Chondrocyte (in vitro differentiated cells): ENCODE data around the gene GTPBP6. TPM values are rescaled to one million over a fixed set of nuclear protein-coding genes. Genes with fewer than 3 reads are reported as not detected.
A peak's percentile ranks its signal among the peaks of the same experiment; 100 is the strongest.

Experiments used
- DNase-seq: peaks from one replicate; pipeline ENCODE4 v3.0.0; 2021; ENCODE audit warnings: mixed read lengths, low spot score
- H3K27ac Mint-ChIP-seq: one replicate; pipeline ENCODE4 v1.8.0; 2021; ENCODE audit warnings: mild to moderate bottlenecking, moderate library complexity, mixed read lengths; ENCODE audit not compliant: unreplicated experiment
- H3K27me3 Mint-ChIP-seq: 2 replicates; pipeline ENCODE4 v1.8.0; 2021; ENCODE audit warnings: low read depth, mixed read lengths
- H3K36me3 Mint-ChIP-seq: 2 replicates; pipeline ENCODE4 v1.8.0; 2021; ENCODE audit warnings: low read depth, mixed read lengths
- H3K4me1 Mint-ChIP-seq: 2 replicates; pipeline ENCODE4 v1.8.0; 2021; ENCODE audit warnings: low read depth, mild to moderate bottlenecking, mixed read lengths
- H3K4me3 Mint-ChIP-seq: one replicate; pipeline ENCODE4 v1.8.0; 2021; ENCODE audit warnings: mild to moderate bottlenecking, moderate library complexity, mixed read lengths; ENCODE audit not compliant: unreplicated experiment
- H3K9me3 Mint-ChIP-seq: 2 replicates; pipeline ENCODE4 v1.8.0; 2021; ENCODE audit warnings: low read depth, mixed read lengths
- total RNA-seq: library from RNA; stranded (reverse); gene quantifications from 3 replicates; pipeline ENCODE4 v1.2.1, GENCODE V29; 2021
- TF ChIP-seq, protein P1 (sequence below): fragments of 200-600 bp; sonication (generic); IDR thresholded peaks from 2 replicates; pipeline ENCODE4 v1.5.0; 2021; ENCODE audit warnings: antibody characterized with exemption, mild to moderate bottlenecking, moderate library complexity

GTPBP6 gene
- total RNA-seq, 1 donor from 2014 or later: 37.6 TPM

DNA sequence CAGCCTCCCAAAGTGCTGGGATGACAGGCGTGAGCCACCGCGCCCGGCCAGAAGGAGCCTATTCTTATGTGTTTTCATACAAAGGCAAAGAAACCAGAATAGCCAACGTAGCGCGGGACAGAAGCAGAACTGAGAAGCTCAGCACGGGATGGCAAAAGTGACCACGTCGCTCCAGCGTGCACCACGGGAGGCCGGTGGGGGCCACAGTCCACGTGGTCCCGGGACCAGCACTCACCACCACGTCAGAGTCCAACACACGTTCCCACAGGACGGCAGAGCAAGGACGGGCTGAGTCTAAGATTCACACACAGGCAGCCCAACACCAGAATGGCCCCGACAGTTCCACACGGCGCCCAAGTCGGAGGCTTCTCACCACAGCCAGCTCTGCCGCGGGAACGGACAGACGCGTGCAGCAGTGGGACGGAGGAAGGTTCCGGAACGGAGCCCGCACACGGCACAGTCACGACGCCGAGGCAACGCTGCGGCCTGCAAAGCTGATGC, 18.8 kb upstream of the GTPBP6 start:
- Mint-ChIP-seq H3K9me3 (peaks cover 6% of the 10 kb centered on the region), H3K4me3 (no peak overlapping the region), H3K27me3 (no peaks in the 10 kb centered on the region), H3K27ac (no peak overlapping the region), H3K4me1 (no peaks in the 10 kb centered on the region), H3K36me3 (peaks cover 24% of the 10 kb centered on the region)
- TF ChIP-seq, protein P1, sequence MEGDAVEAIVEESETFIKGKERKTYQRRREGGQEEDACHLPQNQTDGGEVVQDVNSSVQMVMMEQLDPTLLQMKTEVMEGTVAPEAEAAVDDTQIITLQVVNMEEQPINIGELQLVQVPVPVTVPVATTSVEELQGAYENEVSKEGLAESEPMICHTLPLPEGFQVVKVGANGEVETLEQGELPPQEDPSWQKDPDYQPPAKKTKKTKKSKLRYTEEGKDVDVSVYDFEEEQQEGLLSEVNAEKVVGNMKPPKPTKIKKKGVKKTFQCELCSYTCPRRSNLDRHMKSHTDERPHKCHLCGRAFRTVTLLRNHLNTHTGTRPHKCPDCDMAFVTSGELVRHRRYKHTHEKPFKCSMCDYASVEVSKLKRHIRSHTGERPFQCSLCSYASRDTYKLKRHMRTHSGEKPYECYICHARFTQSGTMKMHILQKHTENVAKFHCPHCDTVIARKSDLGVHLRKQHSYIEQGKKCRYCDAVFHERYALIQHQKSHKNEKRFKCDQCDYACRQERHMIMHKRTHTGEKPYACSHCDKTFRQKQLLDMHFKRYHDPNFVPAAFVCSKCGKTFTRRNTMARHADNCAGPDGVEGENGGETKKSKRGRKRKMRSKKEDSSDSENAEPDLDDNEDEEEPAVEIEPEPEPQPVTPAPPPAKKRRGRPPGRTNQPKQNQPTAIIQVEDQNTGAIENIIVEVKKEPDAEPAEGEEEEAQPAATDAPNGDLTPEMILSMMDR: no peak
- DNase-seq: peak; percentile 75

DNA sequence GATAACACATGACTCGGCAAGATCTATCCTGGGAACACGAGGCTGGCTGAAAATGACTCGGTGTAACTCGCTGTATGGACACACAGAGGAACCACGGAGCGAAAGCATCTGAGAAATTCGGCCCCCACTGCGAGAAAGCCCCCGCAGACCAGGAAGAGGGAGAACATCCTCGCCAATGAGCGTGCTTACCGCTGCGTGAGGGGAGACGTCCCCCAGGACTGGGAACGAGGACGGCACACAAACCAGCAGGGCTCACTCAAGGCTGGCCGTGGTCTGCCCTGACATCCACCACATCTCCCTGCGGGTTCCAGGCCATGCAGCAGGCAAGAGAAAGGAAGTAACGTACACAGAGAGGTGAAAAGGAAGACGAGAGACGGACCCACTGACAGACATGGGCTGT, 17.6 kb upstream of the GTPBP6 start:
- Mint-ChIP-seq H3K4me3 (no peak overlapping the region), H3K9me3 (peaks cover 6% of the 10 kb centered on the region), H3K27me3 (no peaks in the 10 kb centered on the region), H3K4me1 (peaks cover 5% of the 10 kb centered on the region), H3K27ac (no peak overlapping the region), H3K36me3 (peaks cover 20% of the 10 kb centered on the region)
- TF ChIP-seq, protein P1: no peak
- peak; percentile 75 for DNase-seq

DNA sequence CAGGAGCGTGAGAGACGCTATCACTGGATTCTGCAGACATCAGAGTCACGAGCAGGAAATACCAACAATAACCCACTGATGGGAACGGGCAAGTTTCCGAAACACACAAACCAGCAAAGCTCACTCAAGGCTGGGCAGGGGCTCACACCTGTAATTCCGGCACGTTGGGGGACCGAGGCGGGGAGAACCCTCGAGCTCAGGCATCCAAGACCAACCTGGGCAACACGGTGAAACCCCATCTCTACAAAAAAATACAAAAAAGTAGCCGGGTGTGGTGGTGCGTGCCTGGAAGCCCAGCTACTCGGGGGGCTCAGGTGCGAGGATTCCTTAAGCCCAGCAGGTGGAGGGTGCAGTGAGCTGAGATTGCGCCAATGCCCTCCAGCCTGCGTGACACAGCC, 17.2 kb upstream of the GTPBP6 start:
- Mint-ChIP-seq H3K27me3 (no peaks in the 10 kb centered on the region), H3K9me3 (peaks cover 6% of the 10 kb centered on the region), H3K36me3 (peaks cover 20% of the 10 kb centered on the region), H3K27ac (no peak overlapping the region), H3K4me1 (peaks cover 5% of the 10 kb centered on the region), H3K4me3 (no peak overlapping the region)
- peak; percentile 41 for DNase-seq
- TF ChIP-seq, protein P1: no peak

DNA sequence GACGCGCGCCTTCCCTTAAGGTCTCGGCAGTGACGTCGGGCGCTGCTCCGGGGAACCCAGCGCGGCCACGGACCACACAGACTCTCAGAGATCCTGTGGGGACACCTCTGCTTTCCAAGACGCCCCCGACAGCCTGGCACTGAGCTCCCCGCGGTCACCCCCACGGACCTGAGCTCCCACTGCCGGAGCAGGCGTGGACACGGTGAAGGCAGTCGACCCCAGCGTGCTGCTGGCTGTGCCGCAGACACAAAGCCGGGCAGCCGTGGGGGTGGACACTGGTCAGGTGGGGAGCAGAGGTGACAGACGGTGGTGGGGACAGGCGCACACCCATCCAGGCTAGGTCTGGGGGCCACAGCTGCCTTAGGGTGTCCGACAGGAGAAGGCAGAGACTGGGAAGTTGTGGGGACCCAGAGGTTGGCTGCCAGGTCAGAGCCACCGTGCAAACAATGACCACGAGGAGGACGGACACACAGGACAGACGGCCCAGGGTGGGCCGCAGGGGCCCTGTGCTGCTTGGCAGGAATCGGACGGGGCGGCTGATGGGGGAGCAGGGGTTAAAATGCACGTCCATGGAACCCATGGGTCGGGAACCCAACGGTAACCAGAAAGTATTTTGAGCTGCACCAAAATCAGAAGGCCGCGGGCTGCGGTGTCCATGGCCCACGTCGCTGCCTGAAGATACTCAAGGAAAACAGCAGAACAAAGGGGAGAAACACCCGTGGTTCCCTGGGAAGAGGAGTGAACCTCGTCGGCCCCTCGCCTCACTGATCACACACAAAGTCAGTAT, 16.6 kb upstream of the GTPBP6 start:
- peaks cover 20% of the 10 kb centered on the region for H3K36me3 Mint-ChIP-seq
- peaks cover 6% of the 10 kb centered on the region for H3K9me3 Mint-ChIP-seq
- peaks cover 5% of the 10 kb centered on the region for H3K4me1 Mint-ChIP-seq
- TF ChIP-seq, protein P1: no peak
- H3K27ac Mint-ChIP-seq: no peak overlapping the region
- DNase-seq: peak; percentile 94
- H3K27me3 Mint-ChIP-seq: no peaks in the 10 kb centered on the region
- no peak overlapping the region for H3K4me3 Mint-ChIP-seq

DNA sequence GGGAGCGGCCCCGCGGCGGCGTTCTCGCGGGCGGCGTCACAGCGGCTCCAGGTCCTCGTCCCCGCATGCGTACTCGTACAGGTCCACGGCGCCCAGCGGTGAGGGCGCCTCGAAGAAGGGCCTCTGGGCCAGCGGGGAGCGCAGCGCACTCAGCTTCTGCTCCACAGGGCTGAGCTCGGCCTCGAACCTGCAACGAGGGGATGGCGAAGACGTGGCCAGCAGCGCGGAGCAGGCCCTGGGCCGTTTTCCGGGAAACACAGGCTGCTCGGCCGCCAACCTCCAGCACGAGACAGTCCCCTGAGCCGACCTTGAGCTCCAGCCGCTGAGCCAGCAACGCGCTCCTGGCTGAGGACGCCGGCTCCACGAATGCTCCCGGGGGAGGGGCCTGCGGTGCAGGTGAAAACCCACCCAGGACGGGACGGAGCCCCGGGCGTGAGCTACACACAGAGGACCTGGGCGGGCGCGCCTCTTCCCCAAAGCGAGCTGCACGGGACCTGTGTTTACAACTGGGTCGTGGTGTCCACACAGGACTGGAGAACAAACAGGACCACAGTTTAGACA, 15.8 kb upstream of the GTPBP6 start:
- no peak overlapping the region for H3K4me3 Mint-ChIP-seq
- peaks cover 5% of the 10 kb centered on the region for H3K4me1 Mint-ChIP-seq
- TF ChIP-seq, protein P1: no peak
- DNase-seq: peak; percentile 93
- H3K36me3 Mint-ChIP-seq: peaks cover 20% of the 10 kb centered on the region
- H3K9me3 Mint-ChIP-seq: peaks cover 6% of the 10 kb centered on the region
- no peaks in the 10 kb centered on the region for H3K27me3 Mint-ChIP-seq
- no peak overlapping the region for H3K27ac Mint-ChIP-seq
